ENCODE results near the gene KRT33A. TPM values are rescaled to one million over a fixed set of nuclear protein-coding genes. Genes with fewer than 3 reads are reported as not detected.
"Not testable (repeated sequence)": the region's sequence is repeated elsewhere in the genome, so short reads cannot be mapped to it uniquely, and the experiment has no call there.

KRT33A gene
- total and polyA plus RNA-seq, 10 donors: not detected

DNA sequence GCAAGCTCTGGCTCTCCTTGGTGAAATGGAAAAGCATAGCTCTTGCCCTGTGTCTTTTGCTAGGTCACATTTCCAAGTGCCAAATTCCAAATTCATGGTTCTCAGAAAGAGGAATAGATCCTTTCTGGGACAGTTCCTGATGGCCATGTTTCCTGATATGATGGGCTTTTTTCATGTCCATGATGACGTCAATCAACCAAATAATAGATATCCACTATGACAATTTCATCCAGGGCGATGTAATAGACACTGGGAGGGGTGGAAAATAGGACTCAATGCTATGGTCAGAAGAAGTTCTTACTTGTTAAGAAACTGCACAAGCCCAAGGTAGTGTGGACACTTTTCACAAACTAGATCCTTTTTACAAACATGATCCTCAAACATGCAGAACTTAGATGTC lies 549 bp upstream of the KRT33A start:
- Histone ChIP-seq H3K4me3 (no peak overlapping the region), H3K27ac (no peak overlapping the region), H3K9me3 (peaks cover 0 to 2% (median 0%) of the 10 kb centered on the region in 8 donors), H3K27me3 (replicated peaks in 1 of 7) (peaks cover 0 to 17% (median 0%) of the 10 kb centered on the region in 7 donors), H3K4me1 (no peaks in the 10 kb centered on the region), H3K36me3 (no peaks in the 10 kb centered on the region)
- no peak for DNase-seq
- WGBS, 5 donors: 70 to 97% (median 85%) methylated on average over 2 of the region's 2 CpGs
- intact Hi-C loops (cut with DNase I; ENCODE audit: low total_unique reads): no loop called here
- TF ChIP-seq CTCF (IDR thresholded peaks at IDR 0.05 in 8 of 11, conservative IDR thresholded peaks at IDR 0.05 in 3 of 11) (no peak), POLR2A (IDR thresholded peaks at IDR 0.05) (no peak), POLR2AphosphoS5 (IDR thresholded peaks at IDR 0.05) (no peak)

DNA sequence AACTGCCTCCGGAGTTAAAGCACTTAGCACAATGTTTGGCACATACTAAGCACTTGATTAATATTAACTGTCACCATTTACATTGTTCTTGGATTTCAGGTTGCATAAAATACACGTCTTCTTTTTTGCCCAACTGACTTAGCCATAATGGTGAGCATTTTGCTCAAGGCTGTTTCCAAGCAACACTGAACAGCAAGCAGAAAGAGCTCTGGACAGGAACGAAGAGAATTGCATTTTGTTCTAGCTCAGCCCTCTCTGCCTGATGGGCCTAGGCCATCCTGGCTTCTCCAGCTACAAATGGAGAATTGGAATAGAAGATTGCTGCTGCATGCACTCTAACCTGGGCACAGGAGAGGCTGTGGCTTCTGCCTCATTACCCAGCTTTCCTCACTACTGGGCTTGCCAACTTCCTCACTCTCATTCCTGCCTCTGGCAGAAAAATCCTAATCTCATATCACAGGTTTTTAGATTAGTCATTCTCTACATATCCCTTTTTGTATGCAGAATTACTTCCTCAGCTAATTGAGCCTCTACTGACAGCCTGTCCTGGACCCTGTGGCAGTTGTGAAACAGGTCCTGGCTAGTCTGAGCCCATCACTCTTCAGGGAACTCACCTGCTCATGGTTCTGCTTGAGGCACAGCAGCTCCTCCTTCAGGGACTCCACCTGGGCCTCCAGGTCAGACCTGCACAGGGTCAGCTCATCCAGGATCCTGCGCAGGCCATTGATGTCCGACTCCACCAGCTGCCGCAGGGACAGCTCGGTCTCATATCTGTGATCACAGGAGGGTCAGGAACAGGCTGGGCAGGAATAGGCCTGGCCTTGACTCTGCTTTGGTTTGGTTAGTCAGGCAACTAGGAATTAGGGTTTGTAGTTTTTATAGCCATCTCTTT lies 2.5 kb downstream of the KRT33A start:
- 85 to 94% (median 88%) methylated on average over 7 of the region's 7 CpGs for WGBS, 5 donors
- DNase-seq: no peak
- no peak overlapping the region for H3K4me3 ChIP-seq
- peaks cover 0 to 14% (median 0%) of the 10 kb centered on the region in 7 donors for H3K27me3 ChIP-seq (replicated peaks in 1 of 7)
- H3K36me3 ChIP-seq: no peaks in the 10 kb centered on the region
- TF ChIP-seq POLR2A (IDR thresholded peaks at IDR 0.05) (no peak), CTCF (IDR thresholded peaks at IDR 0.05 in 8 of 11, conservative IDR thresholded peaks at IDR 0.05 in 3 of 11) (no peak), POLR2AphosphoS5 (IDR thresholded peaks at IDR 0.05) (no peak)
- H3K27ac ChIP-seq: no peak overlapping the region
- no peaks in the 10 kb centered on the region for H3K4me1 ChIP-seq
- intact Hi-C loops (cut with DNase I; ENCODE audit: low total_unique reads): no loop called here
- peaks cover 0 to 7% (median under 1%) of the 10 kb centered on the region in 8 donors for H3K9me3 ChIP-seq

DNA sequence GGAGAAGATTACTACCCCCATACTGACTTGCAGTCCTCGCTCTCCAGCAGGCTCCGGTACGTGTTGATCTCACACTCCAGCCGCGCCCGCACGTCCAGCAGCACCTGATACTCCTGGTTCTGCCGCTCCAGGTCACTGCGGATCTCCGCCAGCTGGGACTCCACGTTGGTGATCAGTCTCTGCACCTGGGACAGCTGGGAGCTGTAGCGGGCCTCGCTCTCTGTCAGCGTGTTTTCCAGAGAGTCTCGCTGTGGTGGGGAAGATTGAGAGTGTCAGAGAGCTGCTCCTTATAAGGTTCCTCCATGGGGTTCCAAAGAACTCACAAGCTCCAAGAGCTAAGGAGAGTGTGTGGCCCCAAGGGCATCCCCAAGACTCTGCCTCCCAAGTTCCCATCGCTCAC lies 4.2 kb downstream of the KRT33A start:
- intact Hi-C loops (cut with DNase I; ENCODE audit: low total_unique reads): not testable (repeated sequence)
- WGBS, 5 donors: 88 to 94% (median 92%) methylated on average over 15 to 16 of the region's 16 CpGs

DNA sequence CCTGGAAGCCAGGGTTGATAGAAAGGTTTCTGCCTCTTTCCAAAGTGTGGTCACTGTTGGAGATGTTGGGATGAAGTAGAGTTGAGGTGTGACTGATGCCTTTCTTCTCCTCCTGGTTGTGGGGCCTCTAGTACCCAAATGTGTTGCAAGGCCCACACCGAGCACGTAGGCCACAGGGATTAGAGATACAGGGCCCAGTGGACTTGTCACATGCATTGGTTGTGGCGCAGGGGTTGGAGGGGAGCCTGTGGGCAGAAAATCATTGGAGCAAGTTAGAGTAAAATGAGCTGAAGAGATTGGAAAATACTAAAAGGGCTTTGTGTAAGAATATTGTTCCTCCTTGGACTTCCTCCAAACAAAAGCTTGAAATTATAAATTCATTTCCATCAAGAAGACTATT lies 4.6 kb downstream of the KRT33A start:
- Histone ChIP-seq H3K27me3 (replicated peaks in 1 of 7) (no peaks in the 10 kb centered on the region), H3K4me3 (no peak overlapping the region), H3K36me3 (no peaks in the 10 kb centered on the region), H3K4me1 (peaks cover 0 to 3% (median 0%) of the 10 kb centered on the region in 6 donors), H3K9me3 (peaks cover 0 to 24% (median 16%) of the 10 kb centered on the region in 8 donors), H3K27ac (no peak overlapping the region)
- intact Hi-C loops (cut with DNase I; ENCODE audit: low total_unique reads): no loop called here
- TF ChIP-seq CTCF (IDR thresholded peaks at IDR 0.05 in 8 of 11, conservative IDR thresholded peaks at IDR 0.05 in 3 of 11) (no peak), POLR2A (IDR thresholded peaks at IDR 0.05) (no peak), POLR2AphosphoS5 (IDR thresholded peaks at IDR 0.05) (no peak)
- DNase-seq: no peak
- 88 to 98% (median 93%) methylated on average over 3 of the region's 3 CpGs for WGBS, 5 donors

More for the DNA sequence above, 4.2 kb downstream of the KRT33A start:
- H3K27ac ChIP-seq; H3K4me1 ChIP-seq; H3K36me3 ChIP-seq; DNase-seq; H3K27me3 ChIP-seq (replicated peaks in 1 of 7); H3K4me3 ChIP-seq: not testable (repeated sequence)
- peaks cover 0 to 24% (median 16%) of the 10 kb centered on the region in 8 donors for H3K9me3 ChIP-seq
